Measurements from ENCODE around the gene PRAMEF17. TPM values are rescaled to one million over a fixed set of nuclear protein-coding genes. Genes with fewer than 3 reads are reported as not detected.
"Not testable (repeated sequence)": the region's sequence is repeated elsewhere in the genome, so short reads cannot be mapped to it uniquely, and the experiment has no call there.

Gene PRAMEF17
- polyA plus RNA-seq, 1 donor from 2014 or later = not detected

DNA sequence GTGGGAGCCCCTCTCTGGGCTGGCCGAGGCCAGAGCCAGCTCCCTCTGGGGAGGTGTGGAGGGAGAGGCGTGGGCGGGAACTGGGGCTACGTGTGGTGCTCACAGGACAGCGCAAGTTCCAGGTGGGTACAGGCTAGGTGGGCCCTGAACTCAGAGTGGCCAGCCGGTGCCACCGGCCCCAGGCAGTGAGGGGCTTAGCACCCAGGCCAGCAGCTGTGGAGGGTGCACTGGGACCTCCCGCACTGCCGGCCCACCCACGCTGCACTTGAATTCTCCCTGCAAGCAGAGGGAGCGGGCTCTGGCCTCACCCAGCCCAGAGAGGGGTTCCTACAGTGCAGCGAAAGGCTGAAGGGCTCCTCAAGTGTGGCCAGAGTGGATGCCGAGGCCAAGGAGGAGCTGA lies 41.1 kb downstream of the PRAMEF17 start:
- H3K9me3 ChIP-seq (ENCODE audit: low read length) = no peaks in the 10 kb centered on the region
- H2AFZ ChIP-seq (ENCODE audit: low read depth, low read length) = no peak overlapping the region

DNA sequence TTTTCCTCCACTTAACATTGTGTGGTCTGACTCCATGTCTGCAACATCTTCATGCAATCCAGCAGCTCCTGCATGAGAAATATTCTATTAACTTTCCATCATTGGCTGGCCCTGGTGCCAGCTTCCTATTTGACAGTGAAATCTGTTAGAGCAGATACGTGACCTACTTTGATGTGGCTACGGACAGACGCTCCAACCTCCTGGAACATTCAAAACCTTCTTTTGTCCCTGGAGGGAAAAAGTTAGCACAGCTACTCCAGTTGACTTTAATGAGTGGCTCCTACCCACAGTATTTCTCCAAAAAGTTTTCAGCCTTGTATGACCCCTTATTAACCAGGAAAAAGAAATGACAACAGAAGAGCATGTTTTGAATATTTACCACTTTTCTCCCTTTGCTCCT lies 42.8 kb downstream of the PRAMEF17 start:
- H3K79me2 ChIP-seq (replicated peaks; ENCODE audit: insufficient read depth, low read length) = no peaks in the 10 kb centered on the region
- no peaks in the 10 kb centered on the region for H4K20me1 ChIP-seq (ENCODE audit: insufficient read depth)
- H3K9ac ChIP-seq (ENCODE audit: low read length) = no peak overlapping the region
- no peaks in the 10 kb centered on the region for H3K9me2 ChIP-seq (ENCODE audit: insufficient read depth, low read length)
- no peak overlapping the region for H2AFZ ChIP-seq (ENCODE audit: low read depth, low read length)
- H3F3A ChIP-seq (ENCODE audit: insufficient read depth, low read length, poor library complexity, severe bottlenecking) = no peaks in the 10 kb centered on the region
- H3K4me3 ChIP-seq (ENCODE audit: low read length) = no peak overlapping the region
- H3K36me3 ChIP-seq (ENCODE audit: insufficient read depth, low read length) = no peaks in the 10 kb centered on the region
- H3K27ac ChIP-seq (ENCODE audit: low read length) = no peak overlapping the region
- no peaks in the 10 kb centered on the region for H3K9me3 ChIP-seq (ENCODE audit: low read length)
- no peak overlapping the region for H3K4me2 ChIP-seq (ENCODE audit: low read length)
- no peaks in the 10 kb centered on the region for H3K27me3 ChIP-seq (ENCODE audit: insufficient read depth, low read depth, low read length)
- no peak for TF ChIP-seq RAD21 (conservative IDR thresholded peaks at IDR 0.05)
- TF ChIP-seq TAF1 (IDR thresholded peaks at IDR 0.05; ENCODE audit: low read depth) = no peak
- TF ChIP-seq, protein P1, sequence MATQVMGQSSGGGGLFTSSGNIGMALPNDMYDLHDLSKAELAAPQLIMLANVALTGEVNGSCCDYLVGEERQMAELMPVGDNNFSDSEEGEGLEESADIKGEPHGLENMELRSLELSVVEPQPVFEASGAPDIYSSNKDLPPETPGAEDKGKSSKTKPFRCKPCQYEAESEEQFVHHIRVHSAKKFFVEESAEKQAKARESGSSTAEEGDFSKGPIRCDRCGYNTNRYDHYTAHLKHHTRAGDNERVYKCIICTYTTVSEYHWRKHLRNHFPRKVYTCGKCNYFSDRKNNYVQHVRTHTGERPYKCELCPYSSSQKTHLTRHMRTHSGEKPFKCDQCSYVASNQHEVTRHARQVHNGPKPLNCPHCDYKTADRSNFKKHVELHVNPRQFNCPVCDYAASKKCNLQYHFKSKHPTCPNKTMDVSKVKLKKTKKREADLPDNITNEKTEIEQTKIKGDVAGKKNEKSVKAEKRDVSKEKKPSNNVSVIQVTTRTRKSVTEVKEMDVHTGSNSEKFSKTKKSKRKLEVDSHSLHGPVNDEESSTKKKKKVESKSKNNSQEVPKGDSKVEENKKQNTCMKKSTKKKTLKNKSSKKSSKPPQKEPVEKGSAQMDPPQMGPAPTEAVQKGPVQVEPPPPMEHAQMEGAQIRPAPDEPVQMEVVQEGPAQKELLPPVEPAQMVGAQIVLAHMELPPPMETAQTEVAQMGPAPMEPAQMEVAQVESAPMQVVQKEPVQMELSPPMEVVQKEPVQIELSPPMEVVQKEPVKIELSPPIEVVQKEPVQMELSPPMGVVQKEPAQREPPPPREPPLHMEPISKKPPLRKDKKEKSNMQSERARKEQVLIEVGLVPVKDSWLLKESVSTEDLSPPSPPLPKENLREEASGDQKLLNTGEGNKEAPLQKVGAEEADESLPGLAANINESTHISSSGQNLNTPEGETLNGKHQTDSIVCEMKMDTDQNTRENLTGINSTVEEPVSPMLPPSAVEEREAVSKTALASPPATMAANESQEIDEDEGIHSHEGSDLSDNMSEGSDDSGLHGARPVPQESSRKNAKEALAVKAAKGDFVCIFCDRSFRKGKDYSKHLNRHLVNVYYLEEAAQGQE (IDR thresholded peaks at IDR 0.05; ENCODE audit: borderline replicate concordance) = no peak
- no peak for TF ChIP-seq EZH2 (IDR thresholded peaks at IDR 0.05; ENCODE audit: borderline replicate concordance, insufficient read depth, low read length, poor library complexity, severe bottlenecking)
- no peak for TF ChIP-seq MXI1 (conservative IDR thresholded peaks at IDR 0.05; ENCODE audit: poor library complexity, severe bottlenecking)
- TF ChIP-seq EP300 (conservative IDR thresholded peaks at IDR 0.05; ENCODE audit: poor library complexity, severe bottlenecking) = no peak
- TF ChIP-seq, protein P2, sequence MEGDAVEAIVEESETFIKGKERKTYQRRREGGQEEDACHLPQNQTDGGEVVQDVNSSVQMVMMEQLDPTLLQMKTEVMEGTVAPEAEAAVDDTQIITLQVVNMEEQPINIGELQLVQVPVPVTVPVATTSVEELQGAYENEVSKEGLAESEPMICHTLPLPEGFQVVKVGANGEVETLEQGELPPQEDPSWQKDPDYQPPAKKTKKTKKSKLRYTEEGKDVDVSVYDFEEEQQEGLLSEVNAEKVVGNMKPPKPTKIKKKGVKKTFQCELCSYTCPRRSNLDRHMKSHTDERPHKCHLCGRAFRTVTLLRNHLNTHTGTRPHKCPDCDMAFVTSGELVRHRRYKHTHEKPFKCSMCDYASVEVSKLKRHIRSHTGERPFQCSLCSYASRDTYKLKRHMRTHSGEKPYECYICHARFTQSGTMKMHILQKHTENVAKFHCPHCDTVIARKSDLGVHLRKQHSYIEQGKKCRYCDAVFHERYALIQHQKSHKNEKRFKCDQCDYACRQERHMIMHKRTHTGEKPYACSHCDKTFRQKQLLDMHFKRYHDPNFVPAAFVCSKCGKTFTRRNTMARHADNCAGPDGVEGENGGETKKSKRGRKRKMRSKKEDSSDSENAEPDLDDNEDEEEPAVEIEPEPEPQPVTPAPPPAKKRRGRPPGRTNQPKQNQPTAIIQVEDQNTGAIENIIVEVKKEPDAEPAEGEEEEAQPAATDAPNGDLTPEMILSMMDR (IDR thresholded peaks at IDR 0.05; ENCODE audit: poor library complexity, severe bottlenecking) = no peak
- no peak for TF ChIP-seq SMC3 (conservative IDR thresholded peaks at IDR 0.05; ENCODE audit: poor library complexity)
- TF ChIP-seq POLR2AphosphoS5 (IDR thresholded peaks at IDR 0.05) = no peak

More for the DNA sequence above, 41.1 kb downstream of the PRAMEF17 start:
- H4K20me1 ChIP-seq (ENCODE audit: insufficient read depth) = no peaks in the 10 kb centered on the region
- no peak overlapping the region for H3K27ac ChIP-seq (ENCODE audit: low read length)
- no peak overlapping the region for H3K4me2 ChIP-seq (ENCODE audit: low read length)
- H3K79me2 ChIP-seq (replicated peaks; ENCODE audit: insufficient read depth, low read length) = no peaks in the 10 kb centered on the region
- H3K27me3 ChIP-seq (ENCODE audit: insufficient read depth, low read depth, low read length) = no peaks in the 10 kb centered on the region
- no peak overlapping the region for H3K9ac ChIP-seq (ENCODE audit: low read length)
- no peak for TF ChIP-seq TAF1 (IDR thresholded peaks at IDR 0.05; ENCODE audit: low read depth)
- no peak for TF ChIP-seq EP300 (conservative IDR thresholded peaks at IDR 0.05; ENCODE audit: poor library complexity, severe bottlenecking)
- TF ChIP-seq SMC3 (conservative IDR thresholded peaks at IDR 0.05; ENCODE audit: poor library complexity) = no peak
- no peak for TF ChIP-seq RAD21 (conservative IDR thresholded peaks at IDR 0.05)
- TF ChIP-seq POLR2AphosphoS5 (IDR thresholded peaks at IDR 0.05) = no peak
- TF ChIP-seq MXI1 (conservative IDR thresholded peaks at IDR 0.05; ENCODE audit: poor library complexity, severe bottlenecking) = no peak
- TF ChIP-seq, protein P1 (IDR thresholded peaks at IDR 0.05; ENCODE audit: borderline replicate concordance) = no peak
- TF ChIP-seq, protein P2 (IDR thresholded peaks at IDR 0.05; ENCODE audit: poor library complexity, severe bottlenecking) = no peak
- no peaks in the 10 kb centered on the region for H3K9me2 ChIP-seq (ENCODE audit: insufficient read depth, low read length)
- no peaks in the 10 kb centered on the region for H3K36me3 ChIP-seq (ENCODE audit: insufficient read depth, low read length)
- H3K4me3 ChIP-seq (ENCODE audit: low read length) = no peak overlapping the region
- no peaks in the 10 kb centered on the region for H3F3A ChIP-seq (ENCODE audit: insufficient read depth, low read length, poor library complexity, severe bottlenecking)

DNA sequence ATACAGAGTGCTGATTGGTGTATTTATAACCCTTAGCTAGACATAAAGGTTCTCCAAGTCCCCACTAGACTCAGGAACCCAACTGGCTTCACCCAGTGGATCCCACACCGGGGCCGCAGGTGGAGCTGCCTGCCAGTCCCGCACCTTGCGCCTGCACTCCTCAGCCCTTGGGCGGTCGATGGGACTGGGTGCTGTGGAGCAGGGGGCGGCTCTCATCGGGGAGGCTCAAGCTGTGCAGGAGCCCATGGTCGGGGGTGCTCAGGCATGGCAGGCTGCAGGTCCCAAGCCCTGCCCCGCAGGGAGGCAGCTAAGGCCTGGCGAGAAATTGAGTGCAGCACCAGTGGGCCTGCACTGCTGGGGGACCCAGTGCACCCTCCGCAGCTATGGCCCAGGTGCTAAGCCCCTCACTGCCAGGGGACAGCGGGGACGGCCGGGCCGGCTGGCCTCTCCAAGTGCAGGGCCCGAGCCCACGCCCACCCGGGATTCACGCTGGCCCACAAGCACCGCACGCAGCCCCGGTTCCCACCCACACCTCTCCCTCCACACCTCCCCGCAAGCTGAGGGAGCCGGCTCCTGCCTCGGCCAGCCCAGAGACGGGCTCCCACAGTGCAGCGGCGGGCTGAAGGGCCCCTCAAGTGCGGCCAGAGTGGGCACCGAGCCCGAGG lies 44.4 kb downstream of the PRAMEF17 start:
- H3K27ac ChIP-seq (ENCODE audit: low read length); H3F3A ChIP-seq (ENCODE audit: insufficient read depth, low read length, poor library complexity, severe bottlenecking); H3K9me2 ChIP-seq (ENCODE audit: insufficient read depth, low read length); H3K9ac ChIP-seq (ENCODE audit: low read length); H3K4me3 ChIP-seq (ENCODE audit: low read length); H3K4me2 ChIP-seq (ENCODE audit: low read length); H3K79me2 ChIP-seq (replicated peaks; ENCODE audit: insufficient read depth, low read length); H3K9me3 ChIP-seq (ENCODE audit: low read length); H3K36me3 ChIP-seq (ENCODE audit: insufficient read depth, low read length); H4K20me1 ChIP-seq (ENCODE audit: insufficient read depth); H2AFZ ChIP-seq (ENCODE audit: low read depth, low read length); H3K27me3 ChIP-seq (ENCODE audit: insufficient read depth, low read depth, low read length): not testable (repeated sequence)
